Measurements from ENCODE around the gene DEFB123.

DNA sequence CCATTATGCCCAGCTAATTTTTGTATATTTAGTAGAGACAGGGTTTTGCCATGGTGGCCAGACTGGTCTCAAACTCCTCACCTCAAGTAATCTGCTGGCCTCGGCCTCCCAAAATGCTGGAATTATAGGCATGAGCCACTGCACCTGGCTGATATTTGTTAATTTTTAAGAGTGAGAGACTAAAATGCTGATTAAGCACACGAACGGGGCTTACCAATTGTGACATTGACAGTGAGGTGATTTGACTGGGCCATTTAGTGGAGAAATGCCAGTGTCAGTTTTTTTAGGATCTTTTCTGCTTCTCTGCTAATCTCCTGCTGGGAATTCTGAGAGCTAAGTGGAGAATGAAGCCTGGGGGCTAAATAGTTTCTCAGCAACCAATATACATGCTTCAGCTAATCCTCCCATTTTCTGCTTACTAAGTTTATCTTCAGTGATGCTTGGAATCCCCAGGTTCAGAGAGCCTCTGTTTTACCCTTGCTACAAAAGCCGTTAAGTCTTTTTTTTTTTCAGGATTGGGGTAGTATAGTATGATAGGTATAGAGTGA lies 9.8 kb upstream of the DEFB123 start:
- TF ChIP-seq, protein P1, sequence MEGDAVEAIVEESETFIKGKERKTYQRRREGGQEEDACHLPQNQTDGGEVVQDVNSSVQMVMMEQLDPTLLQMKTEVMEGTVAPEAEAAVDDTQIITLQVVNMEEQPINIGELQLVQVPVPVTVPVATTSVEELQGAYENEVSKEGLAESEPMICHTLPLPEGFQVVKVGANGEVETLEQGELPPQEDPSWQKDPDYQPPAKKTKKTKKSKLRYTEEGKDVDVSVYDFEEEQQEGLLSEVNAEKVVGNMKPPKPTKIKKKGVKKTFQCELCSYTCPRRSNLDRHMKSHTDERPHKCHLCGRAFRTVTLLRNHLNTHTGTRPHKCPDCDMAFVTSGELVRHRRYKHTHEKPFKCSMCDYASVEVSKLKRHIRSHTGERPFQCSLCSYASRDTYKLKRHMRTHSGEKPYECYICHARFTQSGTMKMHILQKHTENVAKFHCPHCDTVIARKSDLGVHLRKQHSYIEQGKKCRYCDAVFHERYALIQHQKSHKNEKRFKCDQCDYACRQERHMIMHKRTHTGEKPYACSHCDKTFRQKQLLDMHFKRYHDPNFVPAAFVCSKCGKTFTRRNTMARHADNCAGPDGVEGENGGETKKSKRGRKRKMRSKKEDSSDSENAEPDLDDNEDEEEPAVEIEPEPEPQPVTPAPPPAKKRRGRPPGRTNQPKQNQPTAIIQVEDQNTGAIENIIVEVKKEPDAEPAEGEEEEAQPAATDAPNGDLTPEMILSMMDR (IDR thresholded peaks at IDR 0.05), result no peak
- no peak for TF ChIP-seq POLR2A (IDR thresholded peaks at IDR 0.05)
